HPDE6-E6E7 (cell line): ENCODE results near the gene ZNF277.

ENCODE experiments used
- DNase-seq: peaks from one replicate; pipeline ENCODE4 v3.0.0; 2011; ENCODE audit warnings: missing footprints; ENCODE audit errors: extremely low spot score

ZNF277 gene

DNA sequence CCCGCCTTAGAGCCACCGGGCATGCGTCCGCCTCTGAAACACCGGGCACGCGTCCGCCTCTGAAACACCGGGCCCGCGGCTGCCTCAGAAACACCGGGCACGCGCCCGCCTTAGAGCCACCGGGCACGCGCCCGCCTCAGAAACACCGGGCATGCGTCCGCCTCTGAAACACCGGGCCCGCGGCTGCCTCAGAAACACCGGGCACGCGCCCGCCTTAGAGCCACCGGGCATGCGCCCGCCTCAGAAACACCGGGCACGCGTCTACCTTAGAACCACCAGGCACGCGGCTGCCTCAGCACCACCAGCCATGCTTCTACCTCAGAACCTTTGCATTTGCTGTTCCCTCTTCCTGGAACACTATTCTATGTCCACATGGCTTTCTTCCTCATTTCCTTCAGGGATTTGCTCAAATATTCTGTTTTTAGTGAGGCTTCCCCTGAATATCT is 185.4 kb downstream of the ZNF277 start:
- DNase-seq, result peak; percentile 40
